Myometrial cell (primary cell): ENCODE data around the gene CEACAM20. TPM values are rescaled to one million over a fixed set of nuclear protein-coding genes. Genes with fewer than 3 reads are reported as not detected.

ENCODE experiments used
- total RNA-seq: library from RNA; depleted of rRNA; stranded (reverse); fragments of >200 nt; gene quantifications from 2 replicates; pipeline ENCODE4 v1.2.3, GENCODE V29; 2015

The CEACAM20 gene
- total RNA-seq = not detected in 2 replicates

GRCh38 chr19:44529536-44529935, at the start of gene CEACAM20:
Gene CEACAM20, minus strand, starts transcription at chr19:44529675. Its CDS starts 166 bp downstream, at chr19:44529509.

GRCh38 chr19:44499962-44500949, 29.2 kb downstream of the CEACAM20 start, which contains the start of gene ZNF180:
Gene ZNF180, minus strand, starts transcription at chr19:44500522. Its CDS starts 3,188 bp downstream, at chr19:44497334.

Other genes starting within 250 kb of the CEACAM20 start
- gene ZNF235, start 224.7 kb downstream of the CEACAM20 start, total RNA-seq = 0.29 and 0.53 TPM in 2 replicates
- 2.0 and 2.8 TPM in 2 replicates for gene ZNF112, start 173.0 kb downstream of the CEACAM20 start, total RNA-seq
- gene ZNF285, start 128.1 kb downstream of the CEACAM20 start, total RNA-seq = 0.58 and 2.3 TPM in 2 replicates
- gene ZNF229, start 81.2 kb downstream of the CEACAM20 start, total RNA-seq = 3.2 and 7.1 TPM in 2 replicates
- gene ZNF180, start 29.2 kb downstream of the CEACAM20 start, total RNA-seq = 2.0 and 13.8 TPM in 2 replicates
- 3.7 TPM in 1 of 2 replicates, not detected in the other for gene IGSF23, start 83.9 kb upstream of the CEACAM20 start, total RNA-seq
- gene PVR, start 114.2 kb upstream of the CEACAM20 start, total RNA-seq = 122 and 130 TPM in 2 replicates
- under 0.01 and 0.53 TPM in 2 replicates for gene CEACAM19, start 141.8 kb upstream of the CEACAM20 start, total RNA-seq
- gene CEACAM16, start 169.5 kb upstream of the CEACAM20 start, total RNA-seq = not detected in 2 replicates
- 36.3 and 44.4 TPM in 2 replicates for gene BCL3, start 219.0 kb upstream of the CEACAM20 start, total RNA-seq
- 0.58 TPM in 1 of 2 replicates, not detected in the other for gene CBLC, start 248.2 kb upstream of the CEACAM20 start, total RNA-seq